Loucy (cell line): Measurements from ENCODE around the gene RPS6KA3.

Experiments used
- EZH2phosphoT487 ChIP-seq: fragments of 200-600 bp; IDR thresholded peaks from 2 replicates; pipeline ENCODE4 v1.6.1; 2018; ENCODE audit warnings: antibody characterized with exemption, mild to moderate bottlenecking, moderate library complexity, borderline replicate concordance
- TF ChIP-seq, protein P1 (sequence below): fragments of 200-600 bp; sonication (generic); conservative IDR thresholded peaks from 2 replicates; pipeline ENCODE4 v1.5.1; 2014; ENCODE audit warnings: mild to moderate bottlenecking, antibody characterized with exemption, low read length

DNA sequence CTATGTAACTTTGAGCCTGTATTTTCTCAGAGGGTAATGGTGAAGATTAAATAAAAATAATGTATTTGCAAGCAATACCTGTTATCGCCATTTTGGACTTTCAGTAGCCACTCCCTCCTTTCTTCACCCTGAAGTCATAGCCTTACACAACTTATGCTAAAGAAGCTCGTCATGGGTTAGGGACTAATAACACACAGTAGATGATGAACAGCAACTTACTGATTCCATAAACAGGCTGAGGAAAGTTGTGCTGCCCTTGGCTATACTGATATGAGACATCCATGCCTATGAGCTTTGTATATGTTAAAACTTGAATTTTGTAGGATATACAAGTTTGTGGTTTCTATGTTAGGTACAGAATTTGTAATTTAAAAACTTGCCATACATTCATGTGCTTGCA lies 93.4 kb downstream of the RPS6KA3 start:
- TF ChIP-seq, protein P1, sequence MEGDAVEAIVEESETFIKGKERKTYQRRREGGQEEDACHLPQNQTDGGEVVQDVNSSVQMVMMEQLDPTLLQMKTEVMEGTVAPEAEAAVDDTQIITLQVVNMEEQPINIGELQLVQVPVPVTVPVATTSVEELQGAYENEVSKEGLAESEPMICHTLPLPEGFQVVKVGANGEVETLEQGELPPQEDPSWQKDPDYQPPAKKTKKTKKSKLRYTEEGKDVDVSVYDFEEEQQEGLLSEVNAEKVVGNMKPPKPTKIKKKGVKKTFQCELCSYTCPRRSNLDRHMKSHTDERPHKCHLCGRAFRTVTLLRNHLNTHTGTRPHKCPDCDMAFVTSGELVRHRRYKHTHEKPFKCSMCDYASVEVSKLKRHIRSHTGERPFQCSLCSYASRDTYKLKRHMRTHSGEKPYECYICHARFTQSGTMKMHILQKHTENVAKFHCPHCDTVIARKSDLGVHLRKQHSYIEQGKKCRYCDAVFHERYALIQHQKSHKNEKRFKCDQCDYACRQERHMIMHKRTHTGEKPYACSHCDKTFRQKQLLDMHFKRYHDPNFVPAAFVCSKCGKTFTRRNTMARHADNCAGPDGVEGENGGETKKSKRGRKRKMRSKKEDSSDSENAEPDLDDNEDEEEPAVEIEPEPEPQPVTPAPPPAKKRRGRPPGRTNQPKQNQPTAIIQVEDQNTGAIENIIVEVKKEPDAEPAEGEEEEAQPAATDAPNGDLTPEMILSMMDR = no peak
- no peak for TF ChIP-seq EZH2phosphoT487
